GM19463 (cell line): ENCODE measurements around the gene MCM8.

Experiments used
- ATAC-seq: cut with Tn5 transposase; IDR thresholded peaks from one replicate; pipeline ENCODE4 v1.9.1; 2021; ENCODE audit warnings: mild to moderate bottlenecking, moderate library complexity; ENCODE audit not compliant: unreplicated experiment

The MCM8 gene

DNA sequence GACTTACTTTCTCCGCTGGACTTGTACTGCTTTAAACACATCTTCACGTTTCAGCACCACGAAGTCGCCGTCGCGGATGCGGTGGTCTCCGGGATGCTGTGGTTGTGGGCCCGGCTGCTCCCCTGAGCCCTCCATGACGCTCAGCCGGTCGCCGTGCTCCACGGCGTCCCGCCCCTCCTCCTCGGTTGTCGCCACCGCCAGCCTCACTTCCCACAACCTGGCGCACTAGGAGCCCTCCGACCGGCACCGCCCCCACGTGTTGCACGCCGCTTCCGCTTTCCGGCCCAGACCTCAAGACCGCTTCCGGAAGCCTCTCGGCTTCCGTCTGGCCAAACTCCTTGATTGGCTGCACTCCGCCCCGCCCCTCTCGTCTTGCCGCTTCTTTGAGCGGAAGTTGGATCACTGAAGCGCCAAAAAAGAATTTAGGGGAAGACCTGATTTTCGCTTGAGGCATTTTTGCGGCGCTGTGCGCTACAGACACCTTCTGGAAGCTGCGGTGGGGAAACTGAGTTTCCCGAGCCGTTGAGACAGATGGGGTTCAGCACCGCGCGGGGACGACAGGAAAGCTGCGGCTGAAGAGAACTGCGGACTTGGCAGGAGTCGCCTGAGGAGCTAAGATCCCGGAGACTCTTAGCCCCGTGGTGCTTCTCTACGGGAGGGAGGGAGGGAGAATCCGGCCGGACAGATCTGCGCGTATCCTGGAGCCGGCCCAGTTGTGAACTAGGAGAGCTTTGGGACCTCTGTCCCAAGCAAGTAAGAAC, at the start of gene MCM8, which contains the start of gene TRMT6:
Gene MCM8 (plus strand): TSS at position 382 of the 761 bp plus-strand sequence. CDS start 1,364 bp downstream, outside the sequence.
Gene TRMT6 (minus strand): TSS at position 263 of the 761 bp plus-strand sequence. CDS start 128 bp downstream, at position 135.
- ATAC-seq, result peak; percentile 99

DNA sequence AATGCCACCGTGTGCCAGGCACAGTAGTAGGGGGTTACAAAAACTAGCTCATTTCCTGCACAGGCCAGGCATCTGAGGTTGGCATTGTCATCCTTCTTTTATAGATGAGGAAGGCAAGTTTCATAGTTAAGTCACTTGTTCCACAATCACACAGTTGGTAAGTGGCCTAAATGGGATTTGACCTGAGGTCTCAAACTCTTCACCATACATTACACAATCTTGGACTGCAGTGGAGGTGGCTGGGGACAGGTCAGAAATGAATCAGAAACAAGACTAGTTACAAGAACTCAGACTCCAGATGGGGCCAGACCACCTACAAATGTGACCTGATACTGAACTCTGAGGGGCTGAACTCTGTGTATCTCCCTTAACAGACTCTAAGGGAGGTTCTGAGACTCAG, 49.5 kb upstream of the MCM8 start:
- no peak for ATAC-seq

DNA sequence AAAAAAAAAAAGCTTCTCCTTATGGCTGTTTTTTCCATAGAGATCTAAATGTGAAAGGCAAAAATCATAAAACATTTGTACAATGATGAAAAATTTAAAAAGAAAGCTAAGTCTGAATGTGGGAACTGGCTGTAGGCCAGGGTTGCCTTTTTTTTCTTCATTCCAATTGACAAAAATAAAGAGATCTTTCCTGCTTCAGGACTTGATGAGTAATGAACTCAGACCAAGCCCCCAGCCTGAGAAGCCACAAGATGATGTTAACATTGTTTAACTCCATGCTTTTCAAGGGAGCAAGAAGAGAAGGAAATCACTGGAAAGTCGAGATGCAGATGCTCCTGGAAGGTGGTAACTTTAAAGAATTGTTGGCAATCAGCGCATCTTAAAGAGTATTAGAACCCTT, 41.5 kb upstream of the MCM8 start:
- ATAC-seq, result no peak

DNA sequence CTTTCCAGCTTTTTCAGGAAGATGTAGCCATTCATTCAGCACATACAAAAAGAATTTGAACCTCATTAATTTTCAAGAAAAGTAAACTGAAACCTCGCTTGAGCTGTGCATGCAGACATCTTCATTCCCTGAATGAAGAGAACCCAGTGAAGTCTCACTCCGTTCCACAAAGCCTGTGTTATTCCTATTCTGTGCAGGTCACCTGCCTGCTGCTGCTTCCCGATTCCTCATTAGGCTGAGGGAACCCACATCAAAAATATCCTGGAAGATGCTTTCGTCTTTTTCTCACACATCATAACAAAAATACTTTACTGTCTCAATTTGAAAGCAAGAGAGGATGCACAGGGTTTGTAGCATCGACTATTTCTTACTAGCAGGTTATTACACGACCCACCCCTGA, 40.3 kb upstream of the MCM8 start:
- ATAC-seq, result no peak

DNA sequence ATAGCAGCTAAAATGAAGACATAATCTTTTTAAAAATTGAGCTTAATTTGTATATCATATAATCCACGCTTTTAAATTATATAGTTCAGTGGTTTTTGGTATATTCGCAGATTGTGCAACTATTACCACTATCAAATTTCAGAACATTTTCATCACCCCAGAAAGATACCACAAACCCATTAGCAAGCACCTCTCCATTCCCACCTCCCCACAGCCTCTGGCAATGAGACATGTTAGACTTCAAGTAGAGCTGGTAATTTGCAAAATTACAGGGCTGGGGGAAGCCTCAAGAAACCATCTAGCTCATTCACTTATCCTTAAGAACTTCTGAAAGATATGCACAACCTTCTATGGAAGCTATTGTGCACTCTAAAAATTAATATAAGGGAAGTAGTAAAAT, 37.3 kb upstream of the MCM8 start:
- no peak for ATAC-seq

DNA sequence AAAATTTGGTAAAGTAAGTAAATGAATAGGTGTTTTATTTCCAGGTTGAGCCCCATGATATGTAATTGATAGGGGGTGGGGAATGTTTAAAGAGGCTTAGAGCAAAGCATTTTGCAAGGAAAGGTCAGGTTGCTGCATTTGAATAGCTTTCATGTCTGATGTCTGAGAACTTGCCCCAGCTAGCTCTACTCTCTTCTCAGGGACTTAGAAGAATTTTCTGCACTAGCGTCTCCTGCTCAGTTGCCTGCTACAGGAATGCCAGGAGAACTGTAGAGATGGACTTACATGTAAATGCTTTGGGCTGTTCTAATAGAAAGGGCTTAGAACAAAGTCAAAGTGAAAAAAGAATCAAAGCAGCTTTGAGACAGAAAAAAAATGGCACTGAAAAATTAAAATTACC, 35.6 kb upstream of the MCM8 start:
- ATAC-seq, result no peak

DNA sequence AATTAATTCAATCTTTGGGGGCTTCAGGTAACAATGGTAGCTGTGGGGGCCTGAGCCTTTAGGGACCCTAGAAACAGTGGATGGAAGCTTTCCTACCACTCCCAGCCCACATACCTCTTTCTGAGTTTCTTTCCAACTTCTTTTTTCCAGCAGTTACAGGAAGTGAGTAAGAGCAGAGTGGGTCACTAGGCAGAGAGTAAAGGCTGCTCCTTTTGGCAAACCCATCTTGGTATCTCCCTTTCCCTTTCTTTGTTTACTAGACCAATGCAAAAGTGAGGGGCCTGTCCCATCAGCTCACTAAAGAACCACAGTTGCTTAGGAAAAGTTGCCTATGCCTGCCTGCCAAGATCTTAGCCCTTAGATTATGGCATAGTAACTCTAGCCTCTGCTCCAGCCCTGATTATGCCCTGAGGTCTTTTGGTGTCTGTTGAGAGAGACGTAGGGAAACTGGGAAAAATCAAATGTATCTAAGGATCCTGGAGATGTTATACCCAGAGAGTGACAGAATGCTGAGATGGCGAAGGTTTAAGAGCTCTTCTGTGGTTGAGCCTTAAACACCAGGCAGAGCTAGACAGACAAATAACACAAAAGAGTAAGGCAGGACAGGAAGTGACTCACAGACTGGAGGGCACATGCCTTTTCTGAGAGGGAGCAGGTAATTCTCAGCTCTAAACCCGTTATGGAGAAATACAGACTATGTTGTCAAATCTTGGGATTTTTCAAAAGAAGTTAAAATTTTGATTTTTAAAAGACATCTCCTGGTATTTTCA, 31.4 kb upstream of the MCM8 start:
- no peak for ATAC-seq

DNA sequence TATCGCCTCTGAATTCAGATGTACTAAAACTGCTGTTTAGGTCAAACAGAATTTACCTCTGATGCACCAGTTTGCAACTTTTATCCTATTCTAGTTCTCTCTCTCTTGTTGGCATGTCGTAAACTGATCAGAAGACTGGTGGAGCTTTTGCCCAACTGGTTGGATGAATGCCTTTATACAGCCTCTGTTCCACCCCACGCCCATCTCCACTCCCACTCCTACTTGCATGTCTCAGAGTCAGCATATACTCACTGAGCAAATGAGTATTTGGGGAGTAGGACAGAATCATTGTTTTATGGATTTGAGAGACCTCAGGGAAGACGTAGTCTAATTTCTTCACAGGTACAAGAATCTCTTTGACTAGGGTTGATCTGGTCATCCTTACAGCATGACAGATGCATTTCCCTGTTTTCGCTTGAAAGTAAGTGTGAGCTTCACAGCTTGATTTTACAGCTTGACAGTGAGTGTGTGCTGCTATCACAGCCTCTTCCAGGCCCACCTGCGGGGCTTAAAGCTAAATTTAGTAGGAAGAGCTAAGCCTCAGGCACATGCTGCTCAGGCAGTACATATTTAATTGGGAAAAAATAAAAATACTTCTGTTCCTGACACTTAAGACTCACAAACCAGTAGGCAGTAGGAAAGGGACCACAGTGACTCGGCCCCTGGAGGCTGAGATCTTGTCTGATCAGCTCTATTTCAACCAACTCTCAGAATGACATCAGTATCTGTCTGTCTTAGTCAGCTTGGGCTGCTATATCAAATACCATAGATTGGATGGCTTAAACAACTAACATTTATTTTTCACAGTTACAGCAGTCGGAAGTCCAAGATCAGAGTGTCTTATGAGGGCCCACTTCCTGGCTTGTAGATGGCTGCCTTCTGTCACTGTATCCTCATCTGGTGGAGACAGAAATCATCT, 30.6 kb upstream of the MCM8 start:
- no peak for ATAC-seq

DNA sequence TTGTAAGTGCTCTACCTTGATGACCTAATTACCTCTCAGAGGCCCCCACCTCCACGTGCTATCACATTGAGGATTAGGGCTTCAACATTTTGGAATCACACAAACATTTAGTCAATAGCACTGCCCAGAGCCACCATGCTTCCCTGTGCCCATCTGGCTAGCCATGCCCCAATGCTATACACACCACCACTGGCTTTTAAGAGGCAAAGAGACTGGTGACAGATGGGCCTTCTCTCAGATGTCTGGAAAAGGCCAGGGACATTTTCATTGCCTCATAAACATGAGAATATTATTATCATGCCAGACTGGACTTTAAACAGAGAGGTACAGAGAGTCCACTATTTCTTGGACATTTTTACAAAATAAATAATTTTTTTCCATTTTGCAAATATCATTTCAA, 29.9 kb upstream of the MCM8 start:
- ATAC-seq, result no peak

DNA sequence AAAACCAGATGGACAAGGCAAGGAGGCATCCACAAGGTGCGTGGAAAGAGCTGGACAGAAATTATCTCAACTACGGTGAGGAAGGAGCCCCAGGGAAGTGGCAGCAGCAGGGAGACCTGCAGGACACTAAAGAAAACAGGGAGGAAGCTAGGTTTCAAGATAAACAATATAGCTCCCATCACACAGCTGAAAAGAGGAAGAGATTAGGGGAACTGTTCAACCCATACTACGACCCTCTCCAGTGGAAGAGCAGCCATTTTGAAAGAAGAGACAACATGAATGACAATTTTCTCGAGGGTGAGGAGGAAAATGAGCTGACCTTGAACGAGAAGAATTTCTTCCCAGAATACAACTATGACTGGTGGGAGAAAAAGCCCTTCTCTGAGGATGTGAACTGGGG, 27.0 kb upstream of the MCM8 start:
- no peak for ATAC-seq

DNA sequence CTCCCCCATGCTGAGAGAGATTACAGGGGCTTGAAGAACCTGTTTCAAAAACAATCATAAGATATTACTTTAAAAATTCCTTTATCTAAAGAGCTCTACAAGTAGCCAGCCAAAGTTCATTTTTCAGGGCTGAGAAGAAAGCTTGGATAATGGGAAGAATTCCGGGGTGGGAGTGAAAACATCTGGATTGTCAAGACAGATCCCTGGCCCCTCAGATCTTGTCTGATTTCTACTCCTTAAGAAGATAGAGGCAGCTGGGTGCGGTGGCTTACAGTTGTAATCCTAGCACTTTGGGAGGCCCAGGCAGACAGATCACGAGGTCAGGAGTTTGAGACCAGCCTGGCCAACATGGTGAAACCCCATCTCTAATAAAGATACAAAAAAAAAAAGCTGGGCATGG, 24.9 kb upstream of the MCM8 start:
- no peak for ATAC-seq

DNA sequence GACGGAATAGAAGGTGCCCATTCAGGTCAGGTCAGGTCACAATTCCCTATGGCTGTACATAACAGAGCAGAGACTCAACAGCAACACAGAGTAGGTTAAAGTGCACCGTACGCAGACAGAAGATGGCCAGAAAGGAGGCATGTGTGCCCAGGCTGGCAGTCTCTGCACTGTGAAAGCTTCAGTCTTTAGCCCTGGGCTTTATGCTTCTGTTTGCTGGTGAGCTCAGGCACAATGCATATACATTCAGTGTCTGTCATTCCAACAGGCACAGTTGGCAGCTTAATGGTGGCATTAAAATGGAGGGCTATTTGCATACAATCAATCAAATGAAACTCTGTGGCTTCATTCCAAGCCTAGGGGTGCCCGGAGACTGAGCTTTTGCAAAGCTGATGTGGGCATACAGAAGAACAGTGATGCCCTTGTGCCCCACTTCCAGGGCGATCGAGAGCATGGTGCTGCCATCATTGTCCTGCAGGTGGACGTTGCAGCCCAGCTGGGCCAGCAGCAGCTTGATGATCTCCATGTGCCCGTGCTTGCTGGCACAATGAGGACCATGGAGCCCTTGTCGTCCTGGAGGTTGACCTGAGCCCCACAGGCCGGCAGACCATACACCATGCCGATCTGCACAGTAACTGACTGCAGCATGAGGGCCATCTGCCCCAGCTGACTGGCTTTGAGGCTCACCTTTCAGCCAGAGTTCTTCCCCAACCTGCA, 22.5 kb upstream of the MCM8 start:
- no peak for ATAC-seq

DNA sequence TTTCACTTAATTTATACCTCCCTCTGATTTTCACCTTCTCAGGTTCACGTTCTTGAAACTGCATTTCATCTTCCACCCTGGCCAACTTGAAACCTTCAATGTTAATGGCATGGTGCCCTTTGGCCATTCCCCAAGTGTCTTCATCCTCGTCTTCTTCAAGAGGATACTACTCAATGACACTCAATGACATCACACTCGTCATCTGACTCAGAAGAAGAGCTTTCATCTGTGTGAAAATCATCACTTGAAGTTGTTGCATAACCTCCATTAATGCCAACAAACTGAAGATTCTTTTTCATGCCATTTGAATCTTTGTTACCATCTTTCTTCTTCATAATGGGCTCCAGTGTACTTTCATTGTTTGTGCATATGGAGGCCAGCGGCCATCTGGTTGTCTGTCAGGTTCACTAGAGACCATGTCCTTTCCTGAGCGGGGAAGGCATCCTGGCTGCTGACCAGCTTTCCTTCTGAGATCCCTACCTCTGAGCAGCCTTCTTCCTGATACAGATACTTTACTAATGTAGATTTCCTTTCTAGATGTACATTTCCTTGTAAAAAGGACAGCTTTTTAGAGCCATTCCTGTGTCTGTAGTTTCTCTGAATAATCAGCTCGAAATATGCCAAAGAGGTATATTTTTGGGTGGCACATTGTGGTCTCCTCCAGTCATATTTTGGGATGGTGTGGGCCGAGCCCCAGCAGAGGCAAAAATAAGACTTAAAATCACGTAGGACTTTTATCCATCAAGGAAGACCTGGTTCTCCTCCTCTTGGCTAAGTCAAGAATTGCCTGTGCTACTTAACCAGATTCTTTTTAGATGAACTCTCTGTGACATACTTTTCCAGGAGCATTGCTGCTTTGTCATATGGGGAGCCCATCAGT, 21.4 kb upstream of the MCM8 start:
- no peak for ATAC-seq

DNA sequence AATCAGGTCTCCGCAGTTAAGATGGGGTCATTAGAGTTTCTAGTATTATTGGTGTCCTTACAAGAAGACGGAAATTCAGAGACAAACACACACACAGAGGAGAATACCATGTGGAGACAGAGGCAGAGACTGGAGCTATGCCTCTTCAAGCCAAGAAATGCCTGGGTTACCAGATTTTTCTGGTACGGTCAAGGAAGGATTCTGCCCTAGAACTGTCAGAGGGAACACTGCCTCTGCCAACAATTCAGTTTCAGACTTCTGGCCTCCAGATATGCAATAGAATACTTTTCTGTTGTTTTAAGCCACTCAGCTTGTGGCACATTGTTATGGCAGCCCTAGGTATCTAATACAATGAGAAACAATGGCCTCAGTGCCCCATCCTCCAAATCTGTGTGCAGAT, 19.0 kb upstream of the MCM8 start:
- ATAC-seq, result no peak

DNA sequence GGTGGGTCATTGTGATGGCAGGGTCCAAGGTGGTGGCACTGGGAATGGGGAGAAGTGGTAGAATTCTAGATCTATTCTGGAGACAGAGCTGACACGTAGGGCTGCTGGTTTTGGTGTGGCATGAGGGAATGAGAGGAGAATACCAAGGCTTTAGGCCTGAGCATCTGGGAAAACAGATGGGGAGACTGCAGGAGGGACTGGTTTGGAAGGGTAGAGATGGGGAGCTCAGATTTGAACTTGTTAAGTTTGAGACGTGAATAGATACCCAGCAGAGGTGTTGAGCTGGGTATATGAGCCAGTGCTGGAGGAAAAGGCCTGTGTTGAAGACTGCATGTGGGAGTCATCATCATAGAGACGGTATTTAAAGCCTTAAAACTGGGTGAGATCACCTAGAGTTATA, 17.7 kb upstream of the MCM8 start:
- ATAC-seq, result no peak

DNA sequence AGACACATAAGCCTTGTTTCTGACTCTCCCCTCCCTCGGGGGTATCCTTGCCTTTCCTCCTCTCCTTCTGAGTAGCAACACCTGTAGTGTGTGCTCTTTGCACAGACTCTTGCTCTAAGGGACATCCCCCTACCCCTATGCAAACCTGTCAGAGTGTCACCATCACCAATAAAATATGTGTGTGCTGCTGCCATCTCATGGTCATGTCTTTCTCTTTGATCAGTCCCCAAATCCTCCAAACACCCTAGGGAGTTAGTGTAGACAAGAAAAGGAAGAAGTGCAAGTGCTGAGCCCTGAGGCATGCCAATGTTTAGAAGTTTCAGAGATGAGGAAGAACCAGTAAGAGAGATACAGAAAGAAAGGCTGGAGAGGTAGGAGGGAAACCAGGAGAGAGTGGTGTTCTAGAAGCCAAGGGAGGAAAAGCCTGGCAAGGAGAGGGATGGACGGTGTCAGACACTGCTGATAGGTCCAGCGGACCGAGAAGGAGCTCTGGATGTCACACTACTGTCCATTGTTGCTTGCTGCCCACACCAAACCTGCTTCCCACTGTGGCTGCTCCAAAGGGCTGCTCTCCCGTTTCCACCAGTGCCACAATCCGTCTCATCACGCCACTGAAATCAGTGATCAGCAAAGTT, 16.5 kb upstream of the MCM8 start:
- no peak for ATAC-seq

DNA sequence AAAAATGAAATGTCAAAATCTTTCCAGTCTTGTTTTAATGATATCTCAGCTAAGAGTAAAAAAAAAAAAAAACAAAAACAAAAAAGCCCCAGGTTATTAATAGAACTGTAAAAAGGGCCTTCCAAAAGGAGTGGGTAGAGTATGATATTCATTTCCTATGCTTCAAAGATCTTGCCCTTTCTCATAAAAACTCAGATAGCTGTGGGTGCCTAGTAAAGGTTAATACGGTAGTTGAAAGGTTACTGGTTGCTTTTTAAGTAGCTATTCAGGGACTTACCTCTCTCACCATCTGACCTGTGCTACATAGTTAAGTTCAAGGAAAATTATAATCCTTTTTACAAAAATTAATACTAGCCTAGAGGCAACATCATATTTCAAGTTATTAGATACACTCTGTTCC, 15.1 kb upstream of the MCM8 start:
- ATAC-seq, result no peak

DNA sequence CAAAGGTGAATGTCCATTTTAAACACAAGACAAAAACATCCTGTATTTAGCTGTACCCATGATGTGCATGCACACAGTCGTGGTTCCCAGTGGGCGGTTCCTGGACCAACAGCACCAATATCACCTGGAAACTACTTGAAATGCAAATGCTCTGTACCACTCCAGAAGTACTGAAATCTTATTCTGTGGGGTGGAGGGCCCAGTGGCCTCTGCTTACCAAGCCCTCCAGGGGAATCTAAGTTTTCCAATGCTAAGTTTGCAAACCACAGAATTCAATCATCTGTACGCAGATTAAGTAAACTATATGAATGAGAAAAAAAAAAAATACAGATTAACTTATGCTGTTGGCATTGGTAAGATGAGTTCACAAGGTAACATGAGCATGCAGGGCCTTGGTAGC, 14.2 kb upstream of the MCM8 start:
- no peak for ATAC-seq

DNA sequence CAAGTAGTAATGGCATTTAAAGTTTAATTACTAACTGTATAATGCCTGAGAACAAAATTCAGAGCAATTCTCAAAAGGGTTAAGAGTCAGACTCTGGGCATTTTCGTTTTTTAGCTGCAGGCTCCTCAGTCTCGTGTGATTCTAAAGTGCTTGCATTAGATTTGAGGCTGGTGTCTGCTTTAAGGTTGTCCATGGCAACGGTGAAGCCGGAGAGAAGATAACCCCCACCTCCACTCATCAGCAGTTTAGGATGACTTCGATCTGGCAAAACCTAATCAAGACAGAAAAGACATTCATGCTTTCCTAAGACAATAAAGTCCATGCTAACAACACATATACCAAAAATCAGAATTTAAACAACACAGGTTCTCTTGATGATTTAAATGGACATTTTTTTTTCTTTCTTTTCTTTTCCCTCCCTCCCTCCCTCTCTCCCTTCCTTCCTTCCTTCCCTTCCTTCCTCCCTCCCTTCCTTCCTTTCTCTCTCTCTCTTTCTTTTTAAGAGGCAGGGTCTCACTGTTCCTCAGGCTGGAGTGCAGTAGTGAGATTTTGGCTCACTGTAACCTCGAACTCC, 11.9 kb upstream of the MCM8 start:
- no peak for ATAC-seq
